ENCODE data around the gene URGCP.

- TF ChIP-seq CTCF (IDR thresholded peaks at IDR 0.05), result no peak
- no peak for TF ChIP-seq POLR2A (IDR thresholded peaks at IDR 0.05)
Measured at GRCh38 chr7:43937444-43937843, 31.0 kb upstream of the URGCP start.

Measured in thyroid gland (tissue), 4 donors.